Fibroblast of lung (primary cell): ENCODE results near the gene MREG. TPM values are rescaled to one million over a fixed set of nuclear protein-coding genes. Genes with fewer than 3 reads are reported as not detected.

Experiments
- DNase-seq, 2 donors: peaks; one replicate each; pipeline versions ENCODE4 v3.0.0 to v3.0.0-alpha.2; 2010; ENCODE audit warnings: low read depth in 2 of 2
- H2AFZ ChIP-seq: 2 replicates; pipeline ENCODE4 v1.5.1; 2012; ENCODE audit warnings: low read length, control low read depth, inconsistent platforms
- H3K27ac ChIP-seq: 2 replicates; pipeline ENCODE4 v1.5.1; 2011; ENCODE audit warnings: low read length, control low read depth; ENCODE audit not compliant: insufficient read depth
- H3K27me3 ChIP-seq: 2 replicates; pipeline ENCODE4 v1.5.1; 2011; ENCODE audit warnings: mild to moderate bottlenecking, low read length; ENCODE audit not compliant: control insufficient read depth, insufficient read depth
- H3K36me3 ChIP-seq: 2 replicates; pipeline ENCODE4 v1.5.1; 2011; ENCODE audit warnings: low read length; ENCODE audit not compliant: control insufficient read depth, insufficient read depth
- H3K4me1 ChIP-seq: 2 replicates; pipeline ENCODE4 v1.5.1; 2011; ENCODE audit warnings: low read length; ENCODE audit not compliant: control insufficient read depth, insufficient read depth; ENCODE audit errors: extremely low read depth
- H3K4me2 ChIP-seq: 2 replicates; pipeline ENCODE4 v1.5.1; 2011; ENCODE audit warnings: low read length, control low read depth; ENCODE audit not compliant: insufficient read depth; ENCODE audit errors: extremely low read depth
- H3K4me3 ChIP-seq, 4 experiments: fragments of 200-600 bp in 1 of 4; sonication (generic) in 1 of 4; replicated peaks in 1 of 4; 2 replicates each; pipeline ENCODE4 v1.5.1; 2011 to 2016; ENCODE audit warnings: low read length in 4 of 4, low read depth in 3 of 4, mild to moderate bottlenecking in 3 of 4, control low read depth in 2 of 4, inconsistent platforms in 1 of 4, mixed read lengths in 1 of 4; ENCODE audit not compliant: insufficient read depth in 1 of 4; ENCODE audit errors: control extremely low read depth in 1 of 4
- H3K79me2 ChIP-seq: 2 replicates; pipeline ENCODE4 v1.5.1; 2012; ENCODE audit warnings: mild to moderate bottlenecking, low read length, inconsistent platforms; ENCODE audit not compliant: control insufficient read depth, insufficient read depth
- H3K9ac ChIP-seq: 2 replicates; pipeline ENCODE4 v1.5.1; 2011; ENCODE audit warnings: mild to moderate bottlenecking, low read length, control low read depth; ENCODE audit not compliant: insufficient read depth
- H3K9me3 ChIP-seq: 2 replicates; pipeline ENCODE4 v1.5.1; 2012; ENCODE audit warnings: low read depth, low read length; ENCODE audit not compliant: control insufficient read depth, insufficient read depth
- H4K20me1 ChIP-seq: 2 replicates; pipeline ENCODE4 v1.5.1; 2011; ENCODE audit warnings: low read length; ENCODE audit not compliant: control insufficient read depth, insufficient read depth; ENCODE audit errors: extremely low read depth
- CTCF ChIP-seq, 2 donors: IDR thresholded peaks in 1 of 2; conservative IDR thresholded peaks in 1 of 2; 1 replicate in 1 of 2; 2 replicates in 1 of 2; pipeline ENCODE4 v1.5.1; 2011 to 2012; ENCODE audit warnings: low read length in 2 of 2, control low read depth in 1 of 2, inconsistent platforms in 1 of 2, low read depth in 1 of 2, mild to moderate bottlenecking in 1 of 2
- EZH2 ChIP-seq: IDR thresholded peaks from 2 replicates; pipeline ENCODE4 v1.5.1; 2012; ENCODE audit warnings: low read length, control low read depth, mild to moderate bottlenecking; ENCODE audit errors: missing control alignments
- polyA plus RNA-seq, 2 donors: library from polyadenylated mRNA; depleted of rRNA in 1 of 2; stranded (reverse) in 1 of 2; unstranded in 1 of 2; fragments of >200 nt; gene quantifications; 2 replicates each; pipeline ENCODE4 v1.2.1, GENCODE V29; 2011 to 2012; ENCODE audit warnings: missing spikeins in 1 of 2
- total RNA-seq: library from RNA; depleted of rRNA; stranded (reverse); fragments of >200 nt; gene quantifications from 2 replicates; pipeline ENCODE4 v1.2.1, GENCODE V29; 2014

The MREG gene
- total and polyA plus RNA-seq, 2 donors (not counting 1 experiment from before 2014, with no cell fraction given) = 2.4 to 3.5 TPM

DNA sequence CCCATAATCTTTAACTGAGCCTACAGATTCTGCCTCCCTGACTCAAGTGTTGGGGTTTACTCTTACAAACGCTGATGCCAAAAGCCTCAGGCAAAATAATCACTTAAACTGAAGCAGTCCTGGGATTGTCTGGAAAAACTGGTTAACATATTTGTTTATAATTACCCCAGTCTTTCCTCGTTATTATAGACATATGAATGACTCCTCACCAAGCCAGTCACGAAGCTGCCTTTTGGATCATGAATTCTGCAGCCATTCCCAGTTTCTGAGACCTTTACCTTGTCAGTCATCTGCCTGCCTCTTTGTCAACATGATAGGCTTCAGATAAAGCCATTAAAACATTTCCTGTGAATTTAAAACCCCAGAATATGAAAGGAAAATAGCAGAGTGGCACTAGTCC is 46.4 kb downstream of the MREG start:
- Histone ChIP-seq H3K27ac (no peak overlapping the region), H3K9me3 (no peaks in the 10 kb centered on the region), H3K79me2 (no peaks in the 10 kb centered on the region), H2AFZ (no peak overlapping the region), H3K36me3 (no peaks in the 10 kb centered on the region), H3K4me3 (no peak overlapping the region), H3K27me3 (no peaks in the 10 kb centered on the region), H4K20me1 (no peaks in the 10 kb centered on the region), H3K4me1 (no peaks in the 10 kb centered on the region), H3K9ac (no peak overlapping the region), H3K4me2 (no peak overlapping the region)
- no peak for TF ChIP-seq CTCF (conservative IDR thresholded peaks at IDR 0.05 in 1 of 2, IDR thresholded peaks at IDR 0.05 in 1 of 2; ENCODE audit: low read depth in 1 of 2, low read length in 2 of 2)
- no peak for TF ChIP-seq EZH2
- no peak for DNase-seq

DNA sequence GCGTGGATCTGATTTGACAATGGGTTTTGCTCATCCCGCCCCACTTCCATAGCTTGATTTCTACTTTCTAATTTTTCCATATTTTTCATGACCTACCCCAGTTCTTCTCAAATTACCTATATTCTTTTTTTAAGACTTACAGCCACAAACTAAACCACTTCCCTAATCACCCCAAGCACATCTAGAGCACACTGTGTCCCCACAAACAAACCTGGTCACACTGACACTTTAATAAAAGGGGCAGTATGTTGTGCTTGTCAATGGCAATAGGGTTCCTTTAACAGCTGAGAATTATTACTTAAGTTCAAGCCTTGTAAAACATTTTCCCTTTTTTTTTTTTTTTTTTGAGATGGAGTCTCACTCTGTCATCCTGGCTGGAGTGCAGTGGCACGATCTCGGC is 47.1 kb downstream of the MREG start:
- Histone ChIP-seq H3K4me3 (no peak overlapping the region), H2AFZ (no peak overlapping the region), H3K9ac (no peak overlapping the region), H3K27me3 (no peaks in the 10 kb centered on the region), H3K27ac (no peak overlapping the region), H3K9me3 (no peaks in the 10 kb centered on the region), H4K20me1 (no peaks in the 10 kb centered on the region), H3K36me3 (no peaks in the 10 kb centered on the region), H3K79me2 (no peaks in the 10 kb centered on the region), H3K4me1 (no peaks in the 10 kb centered on the region), H3K4me2 (no peak overlapping the region)
- TF ChIP-seq EZH2 (no peak), CTCF (conservative IDR thresholded peaks at IDR 0.05 in 1 of 2, IDR thresholded peaks at IDR 0.05 in 1 of 2; ENCODE audit: low read depth in 1 of 2, low read length in 2 of 2) (no peak)
- no peak for DNase-seq

- Histone ChIP-seq H3K4me2 (no peak overlapping the region), H3K79me2 (no peaks in the 10 kb centered on the region), H3K36me3 (no peaks in the 10 kb centered on the region), H3K9me3 (no peaks in the 10 kb centered on the region), H3K9ac (no peak overlapping the region), H3K4me1 (no peaks in the 10 kb centered on the region), H2AFZ (no peak overlapping the region), H3K4me3 (no peak overlapping the region), H3K27ac (no peak overlapping the region), H3K27me3 (no peaks in the 10 kb centered on the region), H4K20me1 (no peaks in the 10 kb centered on the region)
- TF ChIP-seq CTCF (conservative IDR thresholded peaks at IDR 0.05 in 1 of 2, IDR thresholded peaks at IDR 0.05 in 1 of 2; ENCODE audit: low read depth in 1 of 2, low read length in 2 of 2) (no peak), EZH2 (no peak)
- no peak for DNase-seq
Measured at GRCh38 chr2:215965532-215966165, 47.7 kb downstream of the MREG start.
